Gastroesophageal sphincter (tissue), 3 donors: ENCODE data around the gene ABCC9.

Source experiments
- CTCF ChIP-seq, 4 experiments: fragments of 200-600 bp in 2 of 4; fragments of 450-650 bp in 2 of 4; sonication (generic) in 1 of 4; IDR thresholded peaks; one replicate each; pipeline ENCODE4 v1.5.1; 2017 to 2019; ENCODE audit warnings: antibody characterized with exemption in 4 of 4, mild to moderate bottlenecking in 2 of 4, moderate library complexity in 2 of 4
- EP300 ChIP-seq: sonication (generic); formaldehyde crosslinking; IDR thresholded peaks from one replicate; pipeline ENCODE4 v1.6.1; 2017; ENCODE audit warnings: antibody characterized with exemption, mild to moderate bottlenecking
- POLR2A ChIP-seq, 2 donors: fragments of 450-650 bp; IDR thresholded peaks; one replicate each; pipeline ENCODE4 v1.6.1; 2017; ENCODE audit warnings: antibody characterized with exemption in 2 of 2, mild to moderate bottlenecking in 2 of 2, moderate library complexity in 1 of 2
- POLR2AphosphoS5 ChIP-seq: sonication (generic); formaldehyde crosslinking; IDR thresholded peaks from one replicate; pipeline ENCODE4 v1.6.1; 2017; ENCODE audit warnings: antibody characterized with exemption

GRCh38 chr12:21763531-21763930 lies 177.7 kb downstream of the ABCC9 start:
- TF ChIP-seq POLR2AphosphoS5 (no peak), CTCF (IDR thresholded peaks at IDR 0.05) (no peak), POLR2A (IDR thresholded peaks at IDR 0.05) (no peak), EP300 (no peak)
